GM18951 (cell line): ENCODE data around the gene HBE1.

Experiments used
- POLR2A ChIP-seq: IDR thresholded peaks from 4 replicates; pipeline ENCODE4 v1.6.1; 2011; ENCODE audit warnings: mild to moderate bottlenecking; ENCODE audit not compliant: insufficient read length, insufficient read depth; ENCODE audit errors: extremely low read depth
- in situ Hi-C: fragments of 300-500 bp; cut with MboI; formaldehyde crosslinking; loops from one replicate; pipeline ENCODE4 v1.12.0; 2022; ENCODE audit warnings: low sequenced_read_pairs, mixed read lengths, inconsistent platforms; ENCODE audit not compliant: unreplicated experiment

HBE1 gene

GRCh38 chr11:5291207-5291838 lies 21.6 kb upstream of the HBE1 start:
- in situ Hi-C loops: no loop called here
- TF ChIP-seq POLR2A: no peak

GRCh38 chr11:5290106-5290505 lies 20.4 kb upstream of the HBE1 start:
- no peak for TF ChIP-seq POLR2A
- in situ Hi-C loops: no loop called here

GRCh38 chr11:5289696-5290095 lies 20.0 kb upstream of the HBE1 start:
- no peak for TF ChIP-seq POLR2A
- in situ Hi-C loops: no loop called here

GRCh38 chr11:5288906-5289550 lies 19.3 kb upstream of the HBE1 start:
- no peak for TF ChIP-seq POLR2A
- in situ Hi-C loops: no loop called here

- in situ Hi-C loops: no loop called here
- TF ChIP-seq POLR2A: no peak
Measured at GRCh38 chr11:5288108-5288905, 18.6 kb upstream of the HBE1 start.

GRCh38 chr11:5286901-5287300 lies 17.2 kb upstream of the HBE1 start:
- TF ChIP-seq POLR2A: no peak
- in situ Hi-C loops: no loop called here

GRCh38 chr11:5286351-5286750 lies 16.6 kb upstream of the HBE1 start:
- no peak for TF ChIP-seq POLR2A
- in situ Hi-C loops: no loop called here

- in situ Hi-C loops: no loop called here
- TF ChIP-seq POLR2A: no peak
Measured at GRCh38 chr11:5285703-5286340, 16.1 kb upstream of the HBE1 start.

GRCh38 chr11:5284637-5285036 lies 14.9 kb upstream of the HBE1 start:
- in situ Hi-C loops: no loop called here
- TF ChIP-seq POLR2A: no peak

- TF ChIP-seq POLR2A: no peak
- in situ Hi-C loops: no loop called here
Measured at GRCh38 chr11:5283882-5284281, 14.1 kb upstream of the HBE1 start.

- TF ChIP-seq POLR2A: no peak
- in situ Hi-C loops: no loop called here
Measured at GRCh38 chr11:5283086-5283485, 13.3 kb upstream of the HBE1 start.

GRCh38 chr11:5282628-5283027 lies 12.9 kb upstream of the HBE1 start:
- in situ Hi-C loops: no loop called here
- no peak for TF ChIP-seq POLR2A

GRCh38 chr11:5281596-5281995 lies 11.9 kb upstream of the HBE1 start:
- TF ChIP-seq POLR2A: no peak
- in situ Hi-C loops: no loop called here
